HUES64 (cell line): ENCODE data around the gene LPP.

Experiments used
- H3K27ac ChIP-seq: 2 replicates; pipeline ENCODE4 v1.7.0; 2013; ENCODE audit warnings: low read depth, low read length, inconsistent platforms
- H3K27me3 ChIP-seq: 2 replicates; pipeline ENCODE4 v1.6.1; 2013; ENCODE audit warnings: mild to moderate bottlenecking, low read length; ENCODE audit not compliant: insufficient read depth
- H3K36me3 ChIP-seq: 2 replicates; pipeline ENCODE4 v1.6.1; 2013; ENCODE audit warnings: mild to moderate bottlenecking, low read length; ENCODE audit not compliant: insufficient read depth
- H3K4me1 ChIP-seq: 2 replicates; pipeline ENCODE4 v1.6.1; 2013; ENCODE audit warnings: mild to moderate bottlenecking, low read length, moderate library complexity; ENCODE audit not compliant: insufficient read depth
- H3K4me3 ChIP-seq: 2 replicates; pipeline ENCODE4 v1.5.1; 2013; ENCODE audit warnings: mild to moderate bottlenecking, low read length, moderate library complexity
- H3K9ac ChIP-seq: 2 replicates; pipeline ENCODE4 v1.6.1; 2013; ENCODE audit warnings: mild to moderate bottlenecking, low read depth, low read length
- H3K9me3 ChIP-seq: 2 replicates; pipeline ENCODE4 v1.6.1; 2013; ENCODE audit warnings: low read depth, low read length; ENCODE audit not compliant: insufficient read depth
- WGBS: fragments of 150-250, 120-280 bp; methylation state at CpG from one replicate; pipeline ENCODE4 v1.1.7; 2013; ENCODE audit warnings: missing lambda C conversion rate; 5-methylcytosine and 5-hydroxymethylcytosine counted together

Gene LPP

DNA sequence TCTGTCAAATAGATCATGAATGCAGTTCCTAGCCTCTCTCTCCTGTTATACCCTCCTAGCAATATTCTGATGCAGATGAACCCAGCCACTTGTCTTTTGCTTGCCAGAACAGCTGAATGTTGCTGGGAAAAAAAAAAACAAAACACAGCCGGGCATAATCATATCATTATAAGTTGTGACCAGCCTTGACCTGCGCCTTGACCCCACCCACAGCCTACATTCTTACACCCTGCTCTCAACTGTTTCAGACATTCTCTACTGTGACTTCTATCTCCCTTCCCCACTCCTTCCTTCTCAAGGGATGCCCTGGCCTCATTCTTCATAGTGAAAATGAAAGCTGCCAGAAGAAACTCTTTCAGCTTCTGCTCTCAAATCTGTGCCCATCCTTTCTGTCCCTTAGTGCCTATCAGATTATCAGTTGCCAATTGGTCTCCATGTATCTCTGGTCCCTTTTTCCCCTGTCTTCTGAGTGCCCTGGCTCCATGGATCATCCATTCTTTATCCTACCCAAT lies 628.7 kb downstream of the LPP start:
- H3K27me3 ChIP-seq = no peaks in the 10 kb centered on the region
- H3K4me3 ChIP-seq = no peak overlapping the region
- 88% methylated on average over 2 of the region's 2 CpGs for WGBS
- H3K9ac ChIP-seq = no peak overlapping the region
- H3K27ac ChIP-seq = no peak overlapping the region
- H3K36me3 ChIP-seq = no peaks in the 10 kb centered on the region
- no peaks in the 10 kb centered on the region for H3K9me3 ChIP-seq
- no peaks in the 10 kb centered on the region for H3K4me1 ChIP-seq

DNA sequence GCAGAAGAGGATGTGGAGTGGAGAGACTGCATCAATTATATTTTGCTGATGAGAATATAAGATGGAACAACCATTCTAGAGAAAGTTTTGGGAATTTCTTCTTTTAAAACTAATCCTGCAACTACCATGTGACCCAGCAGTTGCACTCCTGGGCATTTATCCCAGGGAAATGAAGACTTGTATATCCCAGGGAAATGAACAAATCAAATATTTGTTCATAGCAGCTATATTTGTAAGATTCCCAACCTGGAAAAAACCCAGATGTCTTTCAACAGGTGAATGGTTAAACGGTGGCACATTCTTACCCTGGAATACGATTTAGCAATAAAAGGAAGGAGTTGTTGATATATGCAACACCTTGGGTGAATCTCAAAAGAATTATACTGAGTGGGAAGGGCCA lies 632.5 kb downstream of the LPP start:
- no peak overlapping the region for H3K27ac ChIP-seq
- H3K9me3 ChIP-seq = no peaks in the 10 kb centered on the region
- peaks cover 4% of the 10 kb centered on the region; the same call in 1 of the 2 replicates for H3K4me1 ChIP-seq
- no peaks in the 10 kb centered on the region for H3K36me3 ChIP-seq
- H3K4me3 ChIP-seq = no peak overlapping the region
- no peak overlapping the region for H3K9ac ChIP-seq
- no peaks in the 10 kb centered on the region for H3K27me3 ChIP-seq
- WGBS = 91% methylated on average over 2 of the region's 2 CpGs

DNA sequence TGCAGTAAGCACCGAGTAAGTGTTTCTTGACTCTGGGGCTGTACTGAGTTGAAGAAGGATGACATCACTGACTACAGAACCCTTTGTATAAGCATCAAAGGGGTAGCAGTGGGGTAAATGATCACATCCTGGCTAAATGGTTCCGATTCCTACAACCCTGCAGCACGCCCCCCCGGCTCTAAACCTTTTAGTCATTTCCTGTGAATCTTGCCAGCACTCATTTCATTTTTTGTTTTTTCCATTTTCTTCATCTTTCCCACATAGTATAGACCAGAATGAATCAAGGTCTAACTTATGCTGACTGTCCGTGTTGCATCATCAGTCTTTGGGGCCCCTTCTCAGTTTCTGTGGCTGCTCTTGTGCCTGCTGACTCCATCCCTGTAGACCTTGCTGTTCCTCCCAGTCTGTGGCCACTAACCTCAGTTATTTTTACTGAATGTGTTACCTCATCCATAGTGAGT lies 634.7 kb downstream of the LPP start:
- Histone ChIP-seq H3K9ac (no peak overlapping the region), H3K4me3 (no peak overlapping the region), H3K27ac (no peak overlapping the region)

DNA sequence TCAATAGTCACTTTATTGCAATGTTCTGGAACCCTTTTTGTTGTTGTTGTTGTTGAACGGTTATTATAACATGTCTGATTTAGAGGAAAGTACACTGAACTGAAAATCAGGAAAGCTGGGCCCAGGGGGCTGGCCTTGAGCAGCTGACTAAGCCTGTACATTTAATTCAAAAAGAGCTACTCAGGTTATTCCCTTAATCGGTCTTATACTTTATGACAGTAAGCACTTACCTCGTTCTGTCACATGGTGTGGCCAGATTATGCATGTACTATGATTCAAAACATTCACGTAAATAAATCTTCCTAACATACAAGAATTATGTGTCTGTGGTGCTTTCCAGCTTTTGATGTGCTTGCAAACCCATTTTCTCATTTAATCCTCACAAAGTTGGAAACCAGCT lies 635.3 kb downstream of the LPP start:
- Histone ChIP-seq H3K27me3 (no peaks in the 10 kb centered on the region), H3K9ac (no peak overlapping the region), H3K9me3 (no peaks in the 10 kb centered on the region), H3K4me3 (no peak overlapping the region), H3K27ac (no peak overlapping the region), H3K36me3 (no peaks in the 10 kb centered on the region), H3K4me1 (peaks cover 4% of the 10 kb centered on the region; the same call in 1 of the 2 replicates)
- 95% methylated on average over 4 of the region's 4 CpGs for WGBS

More for the DNA sequence above, 634.7 kb downstream of the LPP start:
- H3K27me3 ChIP-seq = no peaks in the 10 kb centered on the region
- 86% methylated on average over 5 of the region's 5 CpGs for WGBS
- no peaks in the 10 kb centered on the region for H3K36me3 ChIP-seq
- peaks cover 4% of the 10 kb centered on the region; the same call in 1 of the 2 replicates for H3K4me1 ChIP-seq
- no peaks in the 10 kb centered on the region for H3K9me3 ChIP-seq

DNA sequence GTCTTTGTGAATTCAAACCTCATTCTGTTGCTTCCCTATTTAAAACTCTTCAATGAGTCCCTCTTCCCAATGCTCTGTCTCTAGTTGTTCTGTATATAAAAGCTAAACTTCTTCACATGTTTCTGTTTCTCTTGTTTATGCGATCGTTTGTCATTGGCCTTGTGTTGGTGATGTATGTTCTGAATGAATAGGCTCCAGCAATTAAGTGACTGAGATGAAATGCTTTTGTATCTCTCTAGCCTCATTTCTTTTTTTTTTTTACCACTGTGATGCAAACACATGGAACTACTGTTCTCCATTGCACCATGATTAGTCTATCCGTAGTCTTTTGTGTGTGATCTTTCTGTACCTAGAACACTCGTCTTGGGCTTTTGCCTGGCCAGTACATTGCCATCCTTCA lies 637.4 kb downstream of the LPP start:
- Histone ChIP-seq H3K4me1 (peaks cover 5% of the 10 kb centered on the region; the same call in 1 of the 2 replicates), H3K4me3 (no peak overlapping the region), H3K27me3 (no peaks in the 10 kb centered on the region), H3K27ac (no peak overlapping the region), H3K36me3 (no peaks in the 10 kb centered on the region), H3K9ac (no peak overlapping the region), H3K9me3 (no peaks in the 10 kb centered on the region)
- WGBS = 92% methylated on average over 4 of the region's 4 CpGs

DNA sequence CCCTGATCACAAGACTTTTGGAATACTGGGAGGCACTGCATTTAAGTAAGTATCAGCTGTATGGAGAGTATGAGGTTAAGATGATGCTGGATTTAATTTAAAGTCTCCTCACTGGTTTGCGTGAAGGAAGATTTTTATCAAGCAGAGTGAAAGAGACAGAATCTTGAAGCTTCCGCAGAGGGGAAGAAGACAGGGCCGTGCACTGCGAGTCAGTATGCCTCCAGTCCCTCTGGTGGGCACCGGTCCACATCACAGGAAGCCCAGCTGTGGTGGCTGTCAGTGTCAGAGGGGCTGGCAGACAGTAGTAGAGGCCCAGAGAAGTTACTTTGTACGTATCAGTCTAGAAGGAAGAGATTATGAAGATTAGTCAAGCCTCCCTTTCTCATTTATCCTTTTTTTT lies 638.8 kb downstream of the LPP start:
- no peak overlapping the region for H3K27ac ChIP-seq
- peaks cover 12% of the 10 kb centered on the region for H3K4me1 ChIP-seq
- no peaks in the 10 kb centered on the region for H3K27me3 ChIP-seq
- 89% methylated on average over 5 of the region's 6 CpGs for WGBS
- H3K9me3 ChIP-seq = no peaks in the 10 kb centered on the region
- H3K4me3 ChIP-seq = no peak overlapping the region
- H3K36me3 ChIP-seq = no peaks in the 10 kb centered on the region
- no peak overlapping the region for H3K9ac ChIP-seq

DNA sequence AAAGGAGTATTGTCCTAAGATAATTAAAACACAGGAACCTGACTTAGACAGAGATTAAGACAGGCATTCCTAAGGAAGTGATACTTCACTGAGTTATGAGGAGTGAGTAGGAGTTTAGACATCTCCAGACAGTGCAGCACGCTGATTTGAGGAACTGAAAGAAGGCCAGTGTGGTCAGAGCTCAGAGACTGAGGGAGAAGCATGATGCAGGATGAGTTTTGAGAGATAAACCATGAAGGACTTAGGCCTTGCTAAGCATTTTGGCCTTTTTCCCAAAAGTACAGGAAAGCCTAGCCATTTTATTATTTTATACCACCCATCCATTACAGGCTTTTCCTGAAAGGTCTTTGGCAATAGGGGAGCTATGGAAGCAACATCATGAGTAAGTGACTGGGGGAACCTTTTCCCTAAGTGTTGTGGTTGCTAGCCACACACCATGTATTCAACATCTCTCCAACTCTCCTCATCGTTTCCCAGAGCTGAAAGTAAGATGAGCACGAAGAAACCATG lies 642.2 kb downstream of the LPP start:
- no peak overlapping the region for H3K27ac ChIP-seq
- H3K4me3 ChIP-seq = no peak overlapping the region
- H3K9ac ChIP-seq = no peak overlapping the region
- no peaks in the 10 kb centered on the region for H3K27me3 ChIP-seq
- no peaks in the 10 kb centered on the region for H3K36me3 ChIP-seq
- WGBS = 89% methylated on average over 3 of the region's 3 CpGs
- H3K4me1 ChIP-seq = peaks cover 9% of the 10 kb centered on the region
- H3K9me3 ChIP-seq = no peaks in the 10 kb centered on the region

DNA sequence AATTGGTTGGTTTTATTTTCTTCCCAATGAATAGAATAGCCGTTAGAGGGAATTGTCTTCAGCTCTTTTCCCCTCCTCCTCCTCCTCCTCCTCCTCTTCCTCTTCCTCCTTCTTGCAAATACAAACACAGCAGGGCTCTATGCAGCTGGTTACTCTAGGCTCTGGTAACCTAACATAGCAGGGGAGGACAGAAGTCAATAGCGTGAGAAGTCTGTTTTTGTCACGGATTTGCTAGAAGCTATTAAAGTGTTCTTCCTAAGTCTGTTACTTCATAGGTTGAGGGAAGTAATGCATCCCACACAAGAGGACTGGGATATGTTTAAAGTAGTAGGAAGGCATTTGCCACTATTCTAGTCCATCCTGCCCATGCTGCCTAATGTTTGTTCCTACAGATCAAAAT lies 643.1 kb downstream of the LPP start:
- no peak overlapping the region for H3K27ac ChIP-seq
- H3K36me3 ChIP-seq = no peaks in the 10 kb centered on the region
- no peak overlapping the region for H3K9ac ChIP-seq
- peaks cover 9% of the 10 kb centered on the region for H3K4me1 ChIP-seq
- no peaks in the 10 kb centered on the region for H3K27me3 ChIP-seq
- no peaks in the 10 kb centered on the region for H3K9me3 ChIP-seq
- H3K4me3 ChIP-seq = no peak overlapping the region
- 29% methylated on average over 3 of the region's 3 CpGs for WGBS

DNA sequence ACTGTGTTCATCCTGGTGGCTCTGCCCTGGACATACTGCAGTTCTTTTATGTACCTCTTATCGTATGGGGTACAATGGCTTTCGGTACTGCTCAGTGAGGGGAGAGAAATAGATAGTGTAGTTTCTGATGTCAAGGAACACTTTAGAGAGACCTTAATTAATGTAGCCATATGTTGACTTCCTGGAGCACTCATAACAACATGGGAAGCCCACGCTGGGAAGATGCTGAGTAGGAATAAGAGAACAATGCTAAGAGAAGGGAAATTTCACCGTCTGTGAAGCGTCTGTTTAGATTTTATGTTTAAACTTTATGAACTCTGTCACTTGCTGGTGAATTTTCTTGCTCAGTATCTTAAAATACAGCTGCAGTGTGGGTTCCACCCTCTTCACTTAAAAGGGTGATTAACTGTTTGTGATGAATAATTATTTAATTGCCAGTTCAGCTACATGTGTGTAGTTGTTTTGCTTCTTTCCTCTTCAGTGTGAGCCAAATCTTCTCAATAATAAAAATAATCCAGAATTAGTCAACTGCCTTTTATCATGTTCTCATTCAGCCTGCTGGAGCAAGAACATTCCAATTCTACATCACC lies 644.7 kb downstream of the LPP start:
- Histone ChIP-seq H3K36me3 (no peaks in the 10 kb centered on the region), H3K27ac (no peak overlapping the region), H3K9ac (no peak overlapping the region), H3K4me1 (peaks cover 9% of the 10 kb centered on the region), H3K27me3 (no peaks in the 10 kb centered on the region), H3K9me3 (no peaks in the 10 kb centered on the region), H3K4me3 (no peak overlapping the region)
- WGBS = 96% methylated on average over 5 of the region's 5 CpGs

DNA sequence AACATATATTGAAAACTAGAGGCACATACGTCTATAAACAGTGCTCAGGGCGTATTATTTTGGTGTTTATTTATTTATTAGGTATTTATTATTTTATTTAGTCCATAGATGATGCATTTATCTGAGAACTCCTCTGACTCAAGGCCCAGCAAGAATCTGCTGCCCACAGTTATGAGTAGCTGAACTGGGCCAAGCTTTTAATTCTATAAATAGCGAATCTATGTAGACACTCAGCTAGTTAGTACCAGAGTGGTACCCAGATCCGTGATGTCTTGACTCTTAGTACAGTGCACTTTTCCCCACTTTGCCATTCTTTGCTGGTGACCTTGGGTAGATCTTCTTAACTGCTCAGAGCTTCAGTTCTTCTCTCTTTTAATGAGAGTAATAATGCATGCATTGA lies 647.4 kb downstream of the LPP start:
- WGBS = 98% methylated on average over 2 of the region's 4 CpGs
- Histone ChIP-seq H3K9ac (no peak overlapping the region), H3K36me3 (no peaks in the 10 kb centered on the region), H3K27me3 (no peaks in the 10 kb centered on the region), H3K4me1 (peaks cover 6% of the 10 kb centered on the region), H3K27ac (no peak overlapping the region), H3K4me3 (no peak overlapping the region), H3K9me3 (no peaks in the 10 kb centered on the region)

DNA sequence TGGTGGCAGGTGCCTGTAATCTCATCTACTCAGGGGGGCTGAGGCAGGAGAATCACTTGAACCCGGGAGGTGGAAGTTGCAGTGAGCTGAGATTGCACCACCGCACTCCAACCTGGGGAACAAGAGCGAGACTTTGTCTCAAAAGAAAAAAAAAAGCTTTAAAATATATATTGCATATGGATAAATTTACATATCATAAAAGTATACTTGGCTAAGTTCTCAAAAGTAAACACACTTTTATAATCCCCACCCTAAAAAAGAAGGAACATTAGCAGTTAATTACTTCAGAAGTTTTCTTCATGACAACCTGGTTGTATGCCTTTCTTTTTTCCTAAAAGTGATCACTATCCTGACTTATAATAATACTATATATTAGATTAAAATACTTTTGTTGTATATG lies 648.7 kb downstream of the LPP start:
- no peak overlapping the region for H3K9ac ChIP-seq
- 72% methylated on average over 2 of the region's 3 CpGs for WGBS
- no peaks in the 10 kb centered on the region for H3K27me3 ChIP-seq
- no peak overlapping the region for H3K4me3 ChIP-seq
- no peak overlapping the region for H3K27ac ChIP-seq
- peaks cover 11% of the 10 kb centered on the region; the same call in 1 of the 2 replicates for H3K9me3 ChIP-seq
- no peaks in the 10 kb centered on the region for H3K4me1 ChIP-seq
- H3K36me3 ChIP-seq = no peaks in the 10 kb centered on the region
